Fibroblast of pulmonary artery (primary cell): ENCODE results near the gene CMTM7.

Source experiments
- DNase-seq: peaks from one replicate; pipeline ENCODE4 v3.0.0-alpha.2; 2010; ENCODE audit warnings: low read depth
- H3K4me3 ChIP-seq: replicated peaks from 2 replicates; pipeline ENCODE4 v1.5.1; 2011; ENCODE audit warnings: low read depth, mild to moderate bottlenecking, control low read depth, low read length, moderate library complexity
- CTCF ChIP-seq: IDR thresholded peaks from 2 replicates; pipeline ENCODE4 v1.5.1; 2011; ENCODE audit warnings: mild to moderate bottlenecking, control low read depth, low read length, inconsistent platforms; ENCODE audit errors: missing control alignments

Gene CMTM7

GRCh38 chr3:32448686-32449474 lies 57.2 kb downstream of the CMTM7 start:
- TF ChIP-seq CTCF, result no peak
- no peak for DNase-seq
- no peak overlapping the region for H3K4me3 ChIP-seq

GRCh38 chr3:32449691-32450090 lies 58.0 kb downstream of the CMTM7 start:
- no peak for DNase-seq
- no peak for TF ChIP-seq CTCF
- no peak overlapping the region for H3K4me3 ChIP-seq

- no peak for DNase-seq
- H3K4me3 ChIP-seq, result no peak overlapping the region
- TF ChIP-seq CTCF, result no peak
Observed at GRCh38 chr3:32450426-32450825, 58.8 kb downstream of the CMTM7 start.

- no peak for TF ChIP-seq CTCF
- DNase-seq, result no peak
- no peak overlapping the region for H3K4me3 ChIP-seq
Observed at GRCh38 chr3:32450992-32451659, 59.5 kb downstream of the CMTM7 start.

- DNase-seq, result no peak
- H3K4me3 ChIP-seq, result no peak overlapping the region
- no peak for TF ChIP-seq CTCF
Observed at GRCh38 chr3:32452009-32452408, 60.4 kb downstream of the CMTM7 start.

GRCh38 chr3:32453346-32453745 lies 61.7 kb downstream of the CMTM7 start:
- H3K4me3 ChIP-seq, result no peak overlapping the region
- no peak for TF ChIP-seq CTCF
- peak; percentile 34 for DNase-seq
